NCI-H82 treated with DMSO at 0.1 percent for 48 hours (cell line): ENCODE results near the gene VAMP4.
"Not testable (repeated sequence)": the region's sequence is repeated elsewhere in the genome, so short reads cannot be mapped to it uniquely, and the experiment has no call there.

ENCODE experiments used
- DNase-seq: peaks from one replicate; lab custom pipeline; 2025; ENCODE audit not compliant: unreplicated experiment; lab: John Stamatoyannopoulos, UW

Gene VAMP4

GRCh38 chr1:171702598-171702997 lies 39.3 kb downstream of the VAMP4 start:
- no peak for DNase-seq

GRCh38 chr1:171699531-171699930 lies 42.3 kb downstream of the VAMP4 start:
- no peak for DNase-seq

- DNase-seq: not testable (repeated sequence)
These were observed 46.1 kb downstream of the VAMP4 start for GRCh38 chr1:171695772-171696171.

GRCh38 chr1:171693541-171693940 lies 48.3 kb downstream of the VAMP4 start:
- not testable (repeated sequence) for DNase-seq

- no peak for DNase-seq
These were observed 58.0 kb downstream of the VAMP4 start for GRCh38 chr1:171683870-171684269.

GRCh38 chr1:171680339-171680738 lies 61.5 kb downstream of the VAMP4 start:
- DNase-seq: no peak

GRCh38 chr1:171676823-171677222 lies 65.0 kb downstream of the VAMP4 start:
- DNase-seq: no peak

GRCh38 chr1:171674431-171675405 lies 67.1 kb downstream of the VAMP4 start:
- DNase-seq: no peak

- no peak for DNase-seq
These were observed 71.1 kb downstream of the VAMP4 start for GRCh38 chr1:171670739-171671138.

GRCh38 chr1:171668372-171668771 lies 73.5 kb downstream of the VAMP4 start:
- DNase-seq: no peak

GRCh38 chr1:171666114-171666769 lies 75.6 kb downstream of the VAMP4 start:
- no peak for DNase-seq

GRCh38 chr1:171664976-171665375 lies 76.9 kb downstream of the VAMP4 start:
- no peak for DNase-seq

- peak; percentile 46 for DNase-seq
These were observed 77.8 kb downstream of the VAMP4 start for GRCh38 chr1:171663854-171664575.

- no peak for DNase-seq
These were observed 78.6 kb downstream of the VAMP4 start for GRCh38 chr1:171663036-171663853.

- no peak for DNase-seq
These were observed 80.7 kb downstream of the VAMP4 start for GRCh38 chr1:171661076-171661650.

GRCh38 chr1:171656206-171656605 lies 85.7 kb downstream of the VAMP4 start:
- not testable (repeated sequence) for DNase-seq

- no peak for DNase-seq
These were observed 86.1 kb downstream of the VAMP4 start for GRCh38 chr1:171655746-171656116.

GRCh38 chr1:171654942-171655745 lies 86.7 kb downstream of the VAMP4 start:
- no peak for DNase-seq

GRCh38 chr1:171654201-171654941 lies 87.5 kb downstream of the VAMP4 start:
- DNase-seq: no peak
